ENCODE data around the gene PALM2AKAP2.

- TF ChIP-seq, protein P1, sequence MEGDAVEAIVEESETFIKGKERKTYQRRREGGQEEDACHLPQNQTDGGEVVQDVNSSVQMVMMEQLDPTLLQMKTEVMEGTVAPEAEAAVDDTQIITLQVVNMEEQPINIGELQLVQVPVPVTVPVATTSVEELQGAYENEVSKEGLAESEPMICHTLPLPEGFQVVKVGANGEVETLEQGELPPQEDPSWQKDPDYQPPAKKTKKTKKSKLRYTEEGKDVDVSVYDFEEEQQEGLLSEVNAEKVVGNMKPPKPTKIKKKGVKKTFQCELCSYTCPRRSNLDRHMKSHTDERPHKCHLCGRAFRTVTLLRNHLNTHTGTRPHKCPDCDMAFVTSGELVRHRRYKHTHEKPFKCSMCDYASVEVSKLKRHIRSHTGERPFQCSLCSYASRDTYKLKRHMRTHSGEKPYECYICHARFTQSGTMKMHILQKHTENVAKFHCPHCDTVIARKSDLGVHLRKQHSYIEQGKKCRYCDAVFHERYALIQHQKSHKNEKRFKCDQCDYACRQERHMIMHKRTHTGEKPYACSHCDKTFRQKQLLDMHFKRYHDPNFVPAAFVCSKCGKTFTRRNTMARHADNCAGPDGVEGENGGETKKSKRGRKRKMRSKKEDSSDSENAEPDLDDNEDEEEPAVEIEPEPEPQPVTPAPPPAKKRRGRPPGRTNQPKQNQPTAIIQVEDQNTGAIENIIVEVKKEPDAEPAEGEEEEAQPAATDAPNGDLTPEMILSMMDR (conservative IDR thresholded peaks at IDR 0.05; ENCODE audit: low read depth in 2 of 2) = no peak
- TF ChIP-seq POLR2AphosphoS5 (IDR thresholded peaks at IDR 0.05; ENCODE audit: low read depth) (no peak), EZH2 (IDR thresholded peaks at IDR 0.05; ENCODE audit: low read depth, unreplicated experiment) (no peak)
Measured at GRCh38 chr9:109781541-109782197, 1.7 kb downstream of the PALM2AKAP2 start.

All from GM23338 (cell line).